ENCODE data around the gene HSD17B1.

GRCh38 chr17:42603318-42603717 is 50.6 kb downstream of the HSD17B1 start:
- TF ChIP-seq POLR2A (IDR thresholded peaks at IDR 0.05; ENCODE audit: low read depth, low read length) (no peak), POLR2AphosphoS5 (IDR thresholded peaks at IDR 0.05; ENCODE audit: low read depth, low read length) (no peak)
